ENCODE measurements around the gene SERPINB7.

The SERPINB7 gene

DNA sequence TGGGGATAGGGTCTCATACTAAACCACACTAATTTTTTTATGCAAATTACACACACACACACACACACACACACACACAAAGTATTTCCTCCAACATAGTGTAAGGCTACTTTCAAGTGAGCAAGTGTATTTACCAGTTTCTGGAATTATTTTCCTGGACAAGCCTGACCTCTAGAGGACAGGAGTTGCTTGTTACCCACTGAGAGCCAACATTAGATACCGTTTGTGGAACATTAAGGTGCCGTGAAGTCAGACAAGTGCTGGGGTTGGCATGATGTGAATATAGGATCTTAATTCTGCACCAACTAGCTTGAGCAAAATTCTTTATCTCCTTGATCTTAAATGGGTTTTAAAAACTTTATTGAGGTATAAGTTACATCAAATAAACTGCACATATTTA is 72.9 kb downstream of the SERPINB7 start:
- no peak for DNase-seq (ENCODE audit: low read depth in 2 of 2)

- no peak for DNase-seq (ENCODE audit: low read depth in 2 of 2)
Measured at GRCh38 chr18:63850020-63850419, 74.8 kb downstream of the SERPINB7 start.

DNA sequence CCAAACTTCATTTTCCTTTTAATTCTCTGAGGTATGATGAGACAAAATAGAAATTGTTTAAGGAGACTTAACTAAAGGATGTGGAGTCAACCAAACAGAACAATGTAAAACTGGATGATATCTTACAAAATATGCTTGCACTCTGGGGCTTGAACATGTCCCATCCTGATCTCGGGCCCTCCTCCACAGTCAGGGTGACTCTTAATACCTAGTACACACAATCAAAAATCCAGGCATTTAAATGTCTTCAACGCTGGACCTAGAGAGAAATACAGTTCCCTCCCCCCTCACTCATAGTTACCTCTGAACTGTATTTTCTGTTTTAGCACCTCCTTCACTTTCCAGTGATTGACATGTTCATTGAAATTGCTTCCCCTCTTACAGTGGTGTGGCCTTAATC is 75.4 kb downstream of the SERPINB7 start:
- DNase-seq (ENCODE audit: low read depth in 2 of 2): no peak

All from stimulated activated CD4-positive, alpha-beta T cell treated with anti-CD3 and anti-CD28 coated beads, Interleukin-1b, Interleukin-23, amount 100 ng/mL, for 4 hours (primary cell).